Activated naive CD4-positive, alpha-beta T cell treated with anti-CD3 and anti-CD28 coated beads for 36 hours (primary cell): ENCODE measurements around the gene THOC7. TPM values are rescaled to one million over a fixed set of nuclear protein-coding genes. Genes with fewer than 3 reads are reported as not detected.
A peak's percentile ranks its signal among the peaks of the same experiment; 100 is the strongest.

ENCODE experiments used
- CTCF ChIA-PET: fragments of 350-600 bp; sonication (Branson Sonifier 250); formaldehyde crosslinking; loops from one replicate; lab custom pipeline; 2021; ENCODE audit warnings: antibody characterized with exemption; lab: Charles Lee
- DNase-seq: peaks from one replicate; pipeline ENCODE4 v3.0.0-alpha.2; 2020
- H3K27ac Mint-ChIP-seq: one replicate; pipeline ENCODE4 v1.8.0; 2021; ENCODE audit warnings: mild to moderate bottlenecking, mixed read lengths
- H3K27me3 Mint-ChIP-seq: one replicate; pipeline ENCODE4 v1.8.0; 2021; ENCODE audit warnings: low read depth, mixed read lengths
- H3K36me3 Mint-ChIP-seq: one replicate; pipeline ENCODE4 v1.8.0; 2021; ENCODE audit warnings: low read depth, mixed read lengths
- H3K4me1 Mint-ChIP-seq: one replicate; pipeline ENCODE4 v1.8.0; 2021; ENCODE audit warnings: low read depth, mixed read lengths
- H3K4me3 Mint-ChIP-seq: one replicate; pipeline ENCODE4 v1.8.0; 2021; ENCODE audit warnings: mild to moderate bottlenecking, moderate library complexity, mixed read lengths
- H3K9me3 Mint-ChIP-seq: one replicate; pipeline ENCODE4 v1.8.0; 2021; ENCODE audit warnings: mixed read lengths
- intact Hi-C: fragments of 100-400 bp; cut with micrococcal nuclease; formaldehyde crosslinking; loops from one replicate; pipeline ENCODE4 v1.15.1; 2023
- total RNA-seq, 2 experiments: library from RNA; stranded (reverse); gene quantifications; one replicate each; pipeline ENCODE4 v1.2.3, GENCODE V29; 2021

The THOC7 gene
- total RNA-seq, 2 experiments from 2014 or later, result 72.8 to 77.0 TPM

GRCh38 chr3:63900459-63900858 is 36.9 kb upstream of the THOC7 start:
- no peak for DNase-seq
- peaks cover 31% of the 10 kb centered on the region for H3K4me1 Mint-ChIP-seq
- H3K36me3 Mint-ChIP-seq, result peaks cover 27% of the 10 kb centered on the region
- no peak overlapping the region for H3K27ac Mint-ChIP-seq
- H3K9me3 Mint-ChIP-seq, result peaks cover 2% of the 10 kb centered on the region
- intact Hi-C loops, result no loop called here
- CTCF ChIA-PET, result interaction anchor here (0.6 kb wide), 1 partner anchor 18 kb away, joined by 4 read pairs; no protein-coding TSS in a partner anchor
- no peaks in the 10 kb centered on the region for H3K27me3 Mint-ChIP-seq
- H3K4me3 Mint-ChIP-seq, result no peak overlapping the region

GRCh38 chr3:63900010-63900409 is 36.4 kb upstream of the THOC7 start:
- H3K9me3 Mint-ChIP-seq, result peaks cover 2% of the 10 kb centered on the region
- peaks cover 27% of the 10 kb centered on the region for H3K36me3 Mint-ChIP-seq
- no peak overlapping the region for H3K27ac Mint-ChIP-seq
- peaks cover 35% of the 10 kb centered on the region for H3K4me1 Mint-ChIP-seq
- CTCF ChIA-PET, result interaction anchor here (0.6 kb wide), 1 partner anchor 18 kb away, joined by 4 read pairs; no protein-coding TSS in a partner anchor
- intact Hi-C loops, result no loop called here
- no peaks in the 10 kb centered on the region for H3K27me3 Mint-ChIP-seq
- no peak overlapping the region for H3K4me3 Mint-ChIP-seq
- no peak for DNase-seq

- Mint-ChIP-seq H3K4me1 (peaks cover 45% of the 10 kb centered on the region), H3K4me3 (no peak overlapping the region), H3K9me3 (peaks cover 2% of the 10 kb centered on the region), H3K27me3 (no peaks in the 10 kb centered on the region), H3K27ac (no peak overlapping the region), H3K36me3 (peaks cover 23% of the 10 kb centered on the region)
- DNase-seq, result no peak
- CTCF ChIA-PET, result interaction anchor here (2.3 kb wide), 1 partner anchor 26 kb away, joined by 8 read pairs; no protein-coding TSS in a partner anchor
- intact Hi-C loops, result loop anchor here (2.0 kb wide), 1 partner anchor 20 kb away; no protein-coding TSS in a partner anchor
Measured at GRCh38 chr3:63896332-63897030, 32.9 kb upstream of the THOC7 start.

GRCh38 chr3:63895422-63896189 is 32.0 kb upstream of the THOC7 start:
- Mint-ChIP-seq H3K4me1 (peaks cover 44% of the 10 kb centered on the region), H3K36me3 (peaks cover 20% of the 10 kb centered on the region), H3K4me3 (no peak overlapping the region), H3K27me3 (no peaks in the 10 kb centered on the region), H3K9me3 (no peaks in the 10 kb centered on the region), H3K27ac (no peak overlapping the region)
- intact Hi-C loops, result loop anchor here (2.0 kb wide), 1 partner anchor 19 kb away; no protein-coding TSS in a partner anchor
- CTCF ChIA-PET, result no interaction called here
- no peak for DNase-seq

GRCh38 chr3:63892773-63893352 is 29.3 kb upstream of the THOC7 start:
- H3K27ac Mint-ChIP-seq, result no peak overlapping the region
- no peak for DNase-seq
- intact Hi-C loops, result no loop called here
- H3K9me3 Mint-ChIP-seq, result no peaks in the 10 kb centered on the region
- peaks cover 3% of the 10 kb centered on the region for H3K36me3 Mint-ChIP-seq
- CTCF ChIA-PET, result interaction anchor here (0.6 to 1.6 kb wide), 2 partner anchors 9 to 28 kb away, joined by 3 to 5 read pairs; no protein-coding TSS in a partner anchor
- peaks cover 35% of the 10 kb centered on the region for H3K4me1 Mint-ChIP-seq
- H3K4me3 Mint-ChIP-seq, result no peak overlapping the region
- no peaks in the 10 kb centered on the region for H3K27me3 Mint-ChIP-seq

GRCh38 chr3:63891518-63891917 is 27.9 kb upstream of the THOC7 start:
- peaks cover 32% of the 10 kb centered on the region for H3K4me1 Mint-ChIP-seq
- no peaks in the 10 kb centered on the region for H3K9me3 Mint-ChIP-seq

GRCh38 chr3:63886858-63887257 is 23.3 kb upstream of the THOC7 start:
- H3K4me3 Mint-ChIP-seq, result no peak overlapping the region
- intact Hi-C loops, result no loop called here
- CTCF ChIA-PET, result no interaction called here

More at GRCh38 chr3:63891518-63891917, 27.9 kb upstream of the THOC7 start:
- Mint-ChIP-seq H3K27me3 (no peaks in the 10 kb centered on the region), H3K27ac (no peak overlapping the region), H3K36me3 (peaks cover 3% of the 10 kb centered on the region), H3K4me3 (no peak overlapping the region)
- intact Hi-C loops, result no loop called here
- no peak for DNase-seq
- CTCF ChIA-PET, result interaction anchor here (1.0 kb wide), 1 partner anchor 13 kb away, joined by 3 read pairs; no protein-coding TSS in a partner anchor

GRCh38 chr3:63880653-63881052 is 17.0 kb upstream of the THOC7 start:
- no peaks in the 10 kb centered on the region for H3K9me3 Mint-ChIP-seq
- intact Hi-C loops, result no loop called here
- no peak overlapping the region for H3K27ac Mint-ChIP-seq
- H3K27me3 Mint-ChIP-seq, result no peaks in the 10 kb centered on the region
- peaks cover 6% of the 10 kb centered on the region for H3K36me3 Mint-ChIP-seq
- no peak overlapping the region for H3K4me3 Mint-ChIP-seq
- no peak for DNase-seq
- H3K4me1 Mint-ChIP-seq, result peaks cover 48% of the 10 kb centered on the region
- CTCF ChIA-PET, result no interaction called here

More at GRCh38 chr3:63886858-63887257, 23.3 kb upstream of the THOC7 start:
- Mint-ChIP-seq H3K27me3 (no peaks in the 10 kb centered on the region), H3K9me3 (no peaks in the 10 kb centered on the region), H3K36me3 (peaks cover 3% of the 10 kb centered on the region), H3K27ac (no peak overlapping the region), H3K4me1 (peaks cover 19% of the 10 kb centered on the region)
- DNase-seq, result no peak

GRCh38 chr3:63878394-63879060 is 14.9 kb upstream of the THOC7 start:
- Mint-ChIP-seq H3K27me3 (no peaks in the 10 kb centered on the region), H3K4me3 (no peak overlapping the region), H3K4me1 (peaks cover 59% of the 10 kb centered on the region), H3K9me3 (no peaks in the 10 kb centered on the region), H3K27ac (peak overlapping the region; percentile 22), H3K36me3 (peaks cover 5% of the 10 kb centered on the region)
- CTCF ChIA-PET, result interaction anchor here (0.7 kb wide), 1 partner anchor 13 kb away, joined by 3 read pairs; no protein-coding TSS in a partner anchor
- DNase-seq, result no peak
- intact Hi-C loops, result no loop called here

- peak overlapping the region; percentile 22 for H3K27ac Mint-ChIP-seq
- peaks cover 57% of the 10 kb centered on the region for H3K4me1 Mint-ChIP-seq
- H3K4me3 Mint-ChIP-seq, result no peak overlapping the region
- CTCF ChIA-PET, result interaction anchor here (0.7 to 1.1 kb wide), 2 partner anchors 84 to 129 kb away, joined by 3 read pairs; no protein-coding TSS in a partner anchor
- no peak for DNase-seq
- H3K27me3 Mint-ChIP-seq, result no peaks in the 10 kb centered on the region
- intact Hi-C loops, result loop anchor here (2.0 kb wide), 1 partner anchor 19 kb away; no protein-coding TSS in a partner anchor
- peaks cover 5% of the 10 kb centered on the region for H3K36me3 Mint-ChIP-seq
- H3K9me3 Mint-ChIP-seq, result no peaks in the 10 kb centered on the region
Measured at GRCh38 chr3:63877737-63878393, 14.3 kb upstream of the THOC7 start.

- no peak overlapping the region for H3K27ac Mint-ChIP-seq
- no peak overlapping the region for H3K4me3 Mint-ChIP-seq
- H3K4me1 Mint-ChIP-seq, result peaks cover 52% of the 10 kb centered on the region
- intact Hi-C loops, result loop anchor here (2.0 kb wide), 1 partner anchor 21 kb away; no protein-coding TSS in a partner anchor
- peaks cover 5% of the 10 kb centered on the region for H3K36me3 Mint-ChIP-seq
- no peaks in the 10 kb centered on the region for H3K27me3 Mint-ChIP-seq
- no peak for DNase-seq
- CTCF ChIA-PET, result interaction anchor here (0.6 kb wide), 1 partner anchor 18 kb away, joined by 3 read pairs; no protein-coding TSS in a partner anchor
- no peaks in the 10 kb centered on the region for H3K9me3 Mint-ChIP-seq
Measured at GRCh38 chr3:63876260-63876659, 12.7 kb upstream of the THOC7 start.
